HFFc6 (cell line): Measurements from ENCODE around the gene OOEP. TPM values are rescaled to one million over a fixed set of nuclear protein-coding genes. Genes with fewer than 3 reads are reported as not detected.
"Not testable (repeated sequence)": the region's sequence is repeated elsewhere in the genome, so short reads cannot be mapped to it uniquely, and the experiment has no call there.

Experiments used
- DNase-seq: peaks from one replicate; pipeline ENCODE4 v3.0.0-alpha.2; 2018
- H3K27ac Mint-ChIP-seq: 2 replicates; pipeline ENCODE4 v1.8.0; 2020; ENCODE audit warnings: mild to moderate bottlenecking, mixed read lengths
- H3K27me3 Mint-ChIP-seq: 2 replicates; pipeline ENCODE4 v1.8.0; 2021; ENCODE audit warnings: mild to moderate bottlenecking, moderate library complexity, mixed read lengths; ENCODE audit not compliant: insufficient read depth
- H3K36me3 Mint-ChIP-seq: 2 replicates; pipeline ENCODE4 v1.8.0; 2021; ENCODE audit warnings: low read depth, mixed read lengths
- H3K4me1 Mint-ChIP-seq: 2 replicates; pipeline ENCODE4 v1.8.0; 2020; ENCODE audit warnings: low read depth, mixed read lengths
- H3K4me3 Mint-ChIP-seq: 2 replicates; pipeline ENCODE4 v1.8.0; 2020; ENCODE audit warnings: mild to moderate bottlenecking, moderate library complexity, mixed read lengths
- H3K9me3 Mint-ChIP-seq: 2 replicates; pipeline ENCODE4 v1.8.0; 2020; ENCODE audit warnings: mild to moderate bottlenecking, mixed read lengths
- CTCF ChIP-seq: fragments of 200-600 bp; sonication (generic); IDR thresholded peaks from 2 replicates; pipeline ENCODE4 v1.5.0; 2021; ENCODE audit warnings: antibody characterized with exemption, mild to moderate bottlenecking
- total RNA-seq, 6 experiments: library from RNA; stranded (reverse); fragmentation: NEBNext Ultra II Directional; extraction: Animal tissue kit (Norgen Biotek cat#: 25700); gene quantifications; 2 replicates in 1 of 6; 3 replicates in 5 of 6; pipeline ENCODE4 v1.2.3, GENCODE V29; 2021

Gene OOEP
- total RNA-seq, 6 experiments from 2014 or later = not detected

GRCh38 chr6:73395875-73396274 is 26.2 kb upstream of the OOEP start:
- H3K4me3 Mint-ChIP-seq = no peak overlapping the region
- H3K36me3 Mint-ChIP-seq = no peaks in the 10 kb centered on the region
- no peaks in the 10 kb centered on the region for H3K9me3 Mint-ChIP-seq
- TF ChIP-seq CTCF = no peak
- DNase-seq = no peak
- peaks cover 22% of the 10 kb centered on the region for H3K4me1 Mint-ChIP-seq
- no peak overlapping the region for H3K27ac Mint-ChIP-seq
- H3K27me3 Mint-ChIP-seq = no peaks in the 10 kb centered on the region; the same call in 1 of the 2 replicates

- Mint-ChIP-seq H3K4me3 (no peak within 1 kb of the TSS), H3K36me3 (no peaks in the 10 kb centered on the region), H3K27me3 (no peaks in the 10 kb centered on the region; the same call in 1 of the 2 replicates), H3K4me1 (peaks cover 22% of the 10 kb centered on the region), H3K27ac (no peak within 1 kb of the TSS), H3K9me3 (no peaks in the 10 kb centered on the region)
- TF ChIP-seq CTCF = no peak
- DNase-seq = no peak
Observed at GRCh38 chr6:73394577-73395354, 25.1 kb upstream of the OOEP start, which contains the start of gene DDX43. DDX43 (plus strand) TSS chr6:73394828; CDS start chr6:73394906, 78 bp downstream.

GRCh38 chr6:73393278-73393677 is 23.6 kb upstream of the OOEP start:
- no peaks in the 10 kb centered on the region for H3K9me3 Mint-ChIP-seq
- no peaks in the 10 kb centered on the region for H3K36me3 Mint-ChIP-seq
- no peaks in the 10 kb centered on the region; the same call in 1 of the 2 replicates for H3K27me3 Mint-ChIP-seq
- no peak overlapping the region for H3K27ac Mint-ChIP-seq
- H3K4me1 Mint-ChIP-seq = peaks cover 19% of the 10 kb centered on the region
- no peak for TF ChIP-seq CTCF
- no peak overlapping the region for H3K4me3 Mint-ChIP-seq
- DNase-seq = peak; percentile 38

- not testable (repeated sequence) for H3K27ac Mint-ChIP-seq, H3K27me3 Mint-ChIP-seq, DNase-seq, H3K9me3 Mint-ChIP-seq, H3K4me3 Mint-ChIP-seq, H3K36me3 Mint-ChIP-seq
- H3K4me1 Mint-ChIP-seq = peaks cover 23% of the 10 kb centered on the region
Observed at GRCh38 chr6:73392188-73392587, 22.5 kb upstream of the OOEP start.

- Mint-ChIP-seq H3K4me3 (no peak overlapping the region), H3K27ac (no peak overlapping the region), H3K36me3 (no peaks in the 10 kb centered on the region), H3K27me3 (no peaks in the 10 kb centered on the region; the same call in 1 of the 2 replicates), H3K9me3 (no peaks in the 10 kb centered on the region), H3K4me1 (peaks cover 23% of the 10 kb centered on the region)
- no peak for DNase-seq
- TF ChIP-seq CTCF = no peak
Observed at GRCh38 chr6:73391675-73392074, 22.0 kb upstream of the OOEP start.

- no peaks in the 10 kb centered on the region; the same call in 1 of the 2 replicates for H3K27me3 Mint-ChIP-seq
- H3K4me1 Mint-ChIP-seq = peaks cover 23% of the 10 kb centered on the region
- no peak overlapping the region for H3K27ac Mint-ChIP-seq
- DNase-seq = no peak
- no peaks in the 10 kb centered on the region for H3K9me3 Mint-ChIP-seq
- no peak for TF ChIP-seq CTCF
- H3K36me3 Mint-ChIP-seq = no peaks in the 10 kb centered on the region
- no peak overlapping the region for H3K4me3 Mint-ChIP-seq
Observed at GRCh38 chr6:73389854-73390253, 20.2 kb upstream of the OOEP start.
